ENCODE results near the gene CTDP1.

Gene CTDP1

GRCh38 chr18:79797518-79798345, 118.1 kb downstream of the CTDP1 start, which contains the start of gene KCNG2:
TSS of gene KCNG2 (plus strand) at chr18:79797938. CDS start at chr18:79863668, 65,730 bp downstream.
- DNase-seq (ENCODE audit: low read depth in 2 of 2) = no peak

DNA sequence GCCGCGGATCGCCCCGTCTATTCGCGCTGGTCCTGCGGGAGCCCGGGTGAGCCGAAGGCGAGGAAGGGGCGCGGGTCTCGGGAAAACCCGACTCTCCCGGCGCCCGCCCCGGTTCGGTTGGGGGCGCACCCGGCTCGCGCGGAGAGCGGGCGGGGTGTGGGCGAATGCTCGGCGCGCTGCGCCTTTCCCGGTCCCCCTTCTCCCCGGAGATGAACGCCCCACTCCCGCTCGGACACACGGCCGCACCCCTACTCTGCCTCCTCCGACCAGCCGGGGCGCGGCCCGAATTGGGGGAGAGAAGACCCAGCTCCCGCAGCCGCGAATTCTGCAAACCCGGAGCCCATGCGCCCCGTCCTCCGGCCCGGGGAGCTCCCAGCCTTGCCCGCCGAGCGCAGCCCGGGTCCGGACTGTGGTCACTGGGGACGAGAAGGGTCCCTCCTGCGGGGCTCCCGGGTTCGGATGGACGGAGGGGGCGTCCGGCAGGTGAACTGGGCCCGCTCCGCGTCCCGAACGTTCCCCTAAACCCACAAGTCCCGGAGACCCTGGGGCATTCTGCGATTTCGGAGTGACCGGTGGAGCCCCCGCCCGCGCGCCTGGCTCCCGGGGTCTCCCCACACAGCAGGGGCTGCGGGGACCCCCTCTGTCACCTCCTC, 118.9 kb downstream of the CTDP1 start:
- DNase-seq (ENCODE audit: low read depth in 2 of 2) = no peak

DNA sequence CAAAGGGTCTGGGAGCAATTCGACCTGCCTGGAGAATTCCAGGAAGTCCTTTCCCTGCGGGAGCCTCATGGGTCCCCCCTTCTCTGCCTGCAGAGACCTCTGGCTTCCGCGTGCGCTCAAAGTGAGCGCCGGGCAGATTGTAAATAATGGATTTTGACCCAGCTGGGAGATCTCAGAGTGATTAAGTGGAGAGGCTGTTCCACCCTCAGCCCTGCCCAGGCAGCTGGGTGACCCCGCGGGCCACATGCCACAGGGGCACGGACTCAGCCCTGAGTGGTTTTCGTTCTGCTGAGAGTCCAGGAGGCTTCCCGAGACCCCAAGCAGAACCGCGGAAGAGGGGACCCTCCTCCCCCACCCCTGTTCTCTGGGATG, 119.4 kb downstream of the CTDP1 start:
- no peak for DNase-seq (ENCODE audit: low read depth in 2 of 2)

DNA sequence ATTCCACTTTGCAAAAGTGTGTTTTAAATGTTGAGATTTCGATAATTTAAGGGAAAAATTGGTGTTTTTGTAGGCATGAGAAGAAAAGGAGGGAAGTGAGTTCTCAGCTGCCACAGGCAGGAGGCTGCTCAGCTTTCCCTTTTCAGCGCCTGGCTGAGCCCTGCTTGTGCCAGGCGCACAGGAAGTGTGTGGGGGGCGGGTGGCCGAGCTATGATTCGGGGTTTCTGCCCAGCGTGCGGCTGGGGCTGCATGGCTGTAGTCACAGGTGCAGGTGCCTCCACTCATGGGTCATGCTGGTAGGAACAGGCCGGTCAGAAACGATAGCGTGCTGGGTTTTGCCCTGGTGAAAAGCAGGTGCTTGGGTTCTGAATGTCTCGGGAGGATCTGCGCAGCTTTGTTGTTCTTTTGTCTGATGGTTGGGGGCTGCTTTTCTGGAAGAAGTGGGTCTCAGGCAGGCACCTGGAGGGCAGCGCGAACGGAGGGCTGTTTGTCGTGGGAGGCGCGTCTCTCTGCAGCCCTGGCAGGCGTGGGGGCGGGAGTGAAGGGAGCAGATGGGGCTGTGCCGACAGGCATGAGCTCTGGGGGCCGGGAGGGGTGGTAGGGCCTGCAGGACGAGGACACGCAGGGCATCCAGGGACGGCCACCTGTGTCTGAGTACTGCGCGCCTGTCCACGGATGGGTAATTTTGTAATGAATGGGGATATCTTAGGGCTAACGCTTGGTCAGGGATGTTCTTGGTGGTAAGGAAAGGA, 120.2 kb downstream of the CTDP1 start:
- DNase-seq (ENCODE audit: low read depth in 2 of 2) = no peak

DNA sequence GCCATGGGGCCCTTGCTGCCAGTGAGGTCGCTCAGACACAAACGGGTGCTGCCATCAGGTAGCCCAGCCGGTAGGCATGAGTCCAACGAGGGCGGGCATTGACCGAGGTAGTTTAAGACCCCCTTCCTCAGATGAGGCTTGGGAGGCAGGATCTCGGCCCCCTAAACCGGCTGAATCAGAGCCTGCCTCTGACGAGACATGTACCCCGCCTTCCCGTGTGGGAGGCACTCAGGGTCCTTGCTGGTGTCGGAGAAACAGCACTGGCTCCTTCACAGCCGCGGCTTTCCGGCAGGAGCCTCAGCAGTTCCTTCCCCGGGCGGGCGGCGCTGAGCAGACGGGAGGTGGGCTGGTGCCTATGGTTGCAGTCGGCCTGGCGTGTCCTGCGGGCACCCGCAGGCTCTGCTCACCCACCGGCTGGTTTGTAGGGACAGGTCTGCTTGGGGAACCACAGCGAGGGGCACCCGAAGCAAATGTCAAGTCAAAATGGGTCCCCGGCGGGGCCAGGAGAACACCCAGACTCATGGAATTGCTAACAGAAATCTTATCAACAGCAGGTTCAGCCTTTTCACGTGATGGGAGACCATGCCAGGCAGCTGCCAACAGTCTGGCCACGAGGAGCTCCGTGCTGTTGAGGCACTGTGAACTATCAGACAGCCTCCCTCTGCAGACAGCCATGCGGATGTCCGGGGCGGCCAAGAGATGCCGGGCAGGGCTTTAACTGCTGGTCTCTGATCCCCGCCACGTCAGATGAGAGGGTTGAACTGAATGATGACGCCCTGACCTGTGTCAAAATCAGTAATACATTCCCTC, 121.0 kb downstream of the CTDP1 start:
- DNase-seq (ENCODE audit: low read depth in 2 of 2) = no peak

DNA sequence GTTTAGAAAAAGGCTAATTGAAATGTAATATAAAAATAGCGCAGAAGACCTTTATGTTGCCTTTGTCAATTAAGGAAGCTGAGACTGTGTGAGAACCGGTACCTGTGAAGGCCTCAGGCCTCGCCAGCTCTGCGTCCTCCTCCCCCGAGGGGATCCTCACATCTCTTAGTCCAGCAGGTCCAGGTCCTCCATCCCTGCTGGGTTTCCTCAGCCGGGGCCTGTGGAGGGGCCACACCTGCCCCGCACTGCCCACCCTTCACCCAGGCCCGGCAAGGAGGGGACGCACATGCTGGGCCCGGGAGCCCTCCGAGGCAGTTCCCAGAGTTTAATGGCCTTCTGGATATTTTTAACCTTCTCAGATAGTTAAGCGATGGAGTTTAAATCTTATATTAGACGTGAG, 121.6 kb downstream of the CTDP1 start:
- DNase-seq (ENCODE audit: low read depth in 2 of 2) = no peak

DNA sequence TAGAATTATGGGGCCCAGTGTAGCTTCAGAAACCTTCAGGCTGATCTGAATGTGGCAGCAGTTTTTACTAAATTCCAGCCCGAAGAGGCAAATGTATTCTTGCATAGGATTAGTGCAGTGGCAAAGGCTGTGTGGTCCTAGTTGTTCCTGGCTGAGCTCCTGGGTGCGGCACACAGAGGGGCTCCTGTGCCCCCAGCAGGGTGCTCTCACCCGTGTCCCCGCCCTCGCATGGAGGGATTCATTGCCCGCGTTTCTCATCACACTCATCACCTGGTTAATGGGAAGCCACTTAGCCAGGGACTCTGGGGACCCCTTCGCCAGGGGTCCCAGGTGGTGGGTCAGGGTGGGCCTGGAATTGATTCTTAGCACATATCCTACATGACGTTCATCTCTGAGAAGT, 122.0 kb downstream of the CTDP1 start:
- DNase-seq (ENCODE audit: low read depth in 2 of 2) = no peak

GRCh38 chr18:79802298-79802697, 122.7 kb downstream of the CTDP1 start:
- no peak for DNase-seq (ENCODE audit: low read depth in 2 of 2)

DNA sequence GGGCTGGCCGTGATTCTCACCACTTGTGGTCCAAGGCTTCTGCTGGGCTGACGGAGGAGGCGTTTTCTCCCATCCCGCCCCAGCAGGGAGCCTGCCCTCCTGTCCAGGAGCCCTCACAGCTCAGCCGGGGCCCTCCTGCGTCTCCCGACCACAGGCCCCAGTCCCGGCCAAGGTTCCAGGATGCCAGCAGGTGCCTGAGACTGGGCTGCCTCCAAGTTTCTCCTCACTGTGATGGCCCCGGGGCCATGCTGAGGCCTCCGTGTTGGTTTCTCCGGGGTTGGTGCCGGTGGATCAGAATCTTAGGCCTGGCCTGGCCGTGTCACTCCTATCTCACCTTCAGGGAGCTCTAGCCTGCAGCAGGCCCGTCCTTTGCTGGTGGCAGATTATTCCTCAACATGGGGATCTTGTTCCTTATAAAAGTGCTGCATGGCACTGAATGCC, 124.0 kb downstream of the CTDP1 start:
- no peak for DNase-seq (ENCODE audit: low read depth in 2 of 2)

Measured in stimulated activated CD8-positive, alpha-beta memory T cell treated with anti-CD3 and anti-CD28 coated beads, Interleukin-2, amount 100 ng/mL, for 1 hour (primary cell).